ENCODE data around the gene ID3. TPM values are rescaled to one million over a fixed set of nuclear protein-coding genes. Genes with fewer than 3 reads are reported as not detected.
A peak's percentile ranks its signal among the peaks of the same experiment; 100 is the strongest.

The ID3 gene
- total and polyA plus RNA-seq, 10 donors = 49.5 to 122 (median 71.6) TPM

DNA sequence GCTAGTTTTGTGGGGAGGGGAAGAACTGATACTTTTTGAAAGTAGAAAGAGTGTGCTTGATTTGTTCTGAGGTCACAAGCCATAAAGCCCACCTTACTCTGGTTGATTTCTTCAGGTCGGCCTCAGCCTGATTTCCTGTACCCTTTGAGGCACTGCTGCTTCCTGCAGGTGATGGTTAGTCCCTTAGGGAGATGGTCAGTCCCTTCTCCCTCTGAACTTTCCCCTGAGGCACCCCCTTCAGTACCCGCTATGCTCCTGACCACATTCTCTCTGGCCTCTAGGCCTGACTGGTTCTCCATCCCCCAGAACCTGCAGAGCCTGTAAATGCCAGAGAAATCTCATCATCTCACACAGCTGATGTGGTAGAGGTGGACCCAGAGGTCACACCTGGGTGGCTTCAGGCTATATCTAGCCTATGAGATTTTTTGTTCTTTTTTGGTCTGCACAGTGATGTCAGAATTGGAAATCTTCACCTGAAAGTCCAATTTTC, 15.0 kb upstream of the ID3 start:
- TF ChIP-seq, protein P1, sequence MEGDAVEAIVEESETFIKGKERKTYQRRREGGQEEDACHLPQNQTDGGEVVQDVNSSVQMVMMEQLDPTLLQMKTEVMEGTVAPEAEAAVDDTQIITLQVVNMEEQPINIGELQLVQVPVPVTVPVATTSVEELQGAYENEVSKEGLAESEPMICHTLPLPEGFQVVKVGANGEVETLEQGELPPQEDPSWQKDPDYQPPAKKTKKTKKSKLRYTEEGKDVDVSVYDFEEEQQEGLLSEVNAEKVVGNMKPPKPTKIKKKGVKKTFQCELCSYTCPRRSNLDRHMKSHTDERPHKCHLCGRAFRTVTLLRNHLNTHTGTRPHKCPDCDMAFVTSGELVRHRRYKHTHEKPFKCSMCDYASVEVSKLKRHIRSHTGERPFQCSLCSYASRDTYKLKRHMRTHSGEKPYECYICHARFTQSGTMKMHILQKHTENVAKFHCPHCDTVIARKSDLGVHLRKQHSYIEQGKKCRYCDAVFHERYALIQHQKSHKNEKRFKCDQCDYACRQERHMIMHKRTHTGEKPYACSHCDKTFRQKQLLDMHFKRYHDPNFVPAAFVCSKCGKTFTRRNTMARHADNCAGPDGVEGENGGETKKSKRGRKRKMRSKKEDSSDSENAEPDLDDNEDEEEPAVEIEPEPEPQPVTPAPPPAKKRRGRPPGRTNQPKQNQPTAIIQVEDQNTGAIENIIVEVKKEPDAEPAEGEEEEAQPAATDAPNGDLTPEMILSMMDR (IDR thresholded peaks at IDR 0.05 in 8 of 11, conservative IDR thresholded peaks at IDR 0.05 in 3 of 11) = no peak
- TF ChIP-seq POLR2AphosphoS5 (IDR thresholded peaks at IDR 0.05) (no peak), POLR2A (IDR thresholded peaks at IDR 0.05) (no peak)
- no peaks in the 10 kb centered on the region for H3K9me3 ChIP-seq
- peak; percentile 47 for DNase-seq
- peak overlapping the region in 7 of 8 donors; percentile 2 to 87 (median 77) for H3K27ac ChIP-seq
- H3K4me3 ChIP-seq = no peak overlapping the region
- H3K36me3 ChIP-seq = no peaks in the 10 kb centered on the region
- 50 to 72% (median 66%) methylated on average over 2 of the region's 2 CpGs for WGBS, 5 donors
- H3K27me3 ChIP-seq (replicated peaks in 1 of 7) = peaks cover 0 to 4% (median 0%) of the 10 kb centered on the region in 7 donors
- intact Hi-C loops (cut with DNase I; ENCODE audit: low total_unique reads) = no loop called here
- H3K4me1 ChIP-seq = peaks cover 10 to 83% (median 53%) of the 10 kb centered on the region in 6 donors

DNA sequence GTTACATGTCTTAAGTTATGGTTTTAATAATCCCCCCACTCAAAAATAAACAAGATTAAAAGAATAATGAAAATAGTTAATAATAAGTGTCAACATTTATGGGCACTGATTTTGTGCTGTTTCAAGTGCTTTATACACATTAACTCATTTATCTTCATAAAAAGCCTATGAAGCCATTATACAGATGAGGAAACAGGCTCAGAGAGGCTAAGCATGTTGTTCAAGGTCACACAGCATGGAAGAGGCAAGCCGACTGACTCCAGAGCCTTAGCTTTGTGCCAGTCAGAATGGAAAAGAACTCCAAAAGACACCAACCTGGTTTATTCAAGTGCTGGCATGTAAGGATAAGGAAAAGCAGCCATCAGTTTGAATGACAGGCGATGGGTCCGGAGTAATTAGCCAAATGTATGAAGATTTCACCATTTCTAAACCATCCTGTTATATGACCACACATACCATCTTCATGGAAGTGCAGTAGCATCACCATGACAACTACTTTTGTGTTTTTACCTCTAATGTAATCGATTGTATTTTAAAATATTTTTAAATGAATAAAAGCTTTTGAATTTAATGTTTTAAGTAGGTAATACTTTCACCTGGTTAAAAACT, 14.4 kb upstream of the ID3 start:
- Histone ChIP-seq H3K4me1 (peaks cover 11 to 83% (median 55%) of the 10 kb centered on the region in 6 donors), H3K27me3 (replicated peaks in 1 of 7) (peaks cover 0 to 11% (median 0%) of the 10 kb centered on the region in 7 donors), H3K36me3 (no peaks in the 10 kb centered on the region), H3K9me3 (no peaks in the 10 kb centered on the region), H3K27ac (peak overlapping the region in 5 of 8 donors; percentile 45 to 87 (median 81)), H3K4me3 (no peak overlapping the region)
- no peak for DNase-seq
- intact Hi-C loops (cut with DNase I; ENCODE audit: low total_unique reads) = no loop called here
- TF ChIP-seq, protein P1 (IDR thresholded peaks at IDR 0.05 in 8 of 11, conservative IDR thresholded peaks at IDR 0.05 in 3 of 11) = no peak
- no peak for TF ChIP-seq POLR2AphosphoS5 (IDR thresholded peaks at IDR 0.05)
- no peak for TF ChIP-seq POLR2A (IDR thresholded peaks at IDR 0.05)
- WGBS, 5 donors = 60 to 89% (median 70%) methylated on average over 4 of the region's 4 CpGs

DNA sequence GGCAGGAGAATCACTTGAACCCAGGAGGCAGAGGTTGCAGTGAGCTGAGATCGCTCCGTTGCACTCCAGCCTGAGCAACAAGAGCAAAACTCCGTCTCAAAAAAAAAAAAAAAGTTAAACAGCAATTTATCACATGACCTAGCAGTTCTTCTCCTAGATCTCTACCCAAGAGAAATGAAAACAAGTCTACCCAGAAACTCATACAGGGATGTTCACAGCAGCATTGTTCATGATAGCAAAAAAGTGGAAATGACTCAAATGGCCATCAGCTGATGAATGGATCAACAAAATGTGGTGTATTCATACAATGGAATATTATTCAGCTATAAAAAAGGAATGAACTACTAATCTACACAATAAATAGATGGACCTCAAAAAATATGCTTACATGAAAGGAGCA, 12.2 kb upstream of the ID3 start:
- intact Hi-C loops (cut with DNase I; ENCODE audit: low total_unique reads) = no loop called here
- H3K9me3 ChIP-seq = no peaks in the 10 kb centered on the region
- H3K36me3 ChIP-seq = no peaks in the 10 kb centered on the region
- TF ChIP-seq, protein P1 (IDR thresholded peaks at IDR 0.05 in 8 of 11, conservative IDR thresholded peaks at IDR 0.05 in 3 of 11) = no peak
- TF ChIP-seq POLR2AphosphoS5 (IDR thresholded peaks at IDR 0.05) (no peak), POLR2A (IDR thresholded peaks at IDR 0.05) (no peak)
- no peak overlapping the region for H3K27ac ChIP-seq
- 79 to 92% (median 81%) methylated on average over 2 to 3 of the region's 3 CpGs for WGBS, 5 donors
- no peak for DNase-seq
- H3K4me1 ChIP-seq = peaks cover 7 to 83% (median 50%) of the 10 kb centered on the region in 6 donors
- no peak overlapping the region for H3K4me3 ChIP-seq
- peaks cover 0 to 24% (median 0%) of the 10 kb centered on the region in 7 donors for H3K27me3 ChIP-seq (replicated peaks in 1 of 7)

DNA sequence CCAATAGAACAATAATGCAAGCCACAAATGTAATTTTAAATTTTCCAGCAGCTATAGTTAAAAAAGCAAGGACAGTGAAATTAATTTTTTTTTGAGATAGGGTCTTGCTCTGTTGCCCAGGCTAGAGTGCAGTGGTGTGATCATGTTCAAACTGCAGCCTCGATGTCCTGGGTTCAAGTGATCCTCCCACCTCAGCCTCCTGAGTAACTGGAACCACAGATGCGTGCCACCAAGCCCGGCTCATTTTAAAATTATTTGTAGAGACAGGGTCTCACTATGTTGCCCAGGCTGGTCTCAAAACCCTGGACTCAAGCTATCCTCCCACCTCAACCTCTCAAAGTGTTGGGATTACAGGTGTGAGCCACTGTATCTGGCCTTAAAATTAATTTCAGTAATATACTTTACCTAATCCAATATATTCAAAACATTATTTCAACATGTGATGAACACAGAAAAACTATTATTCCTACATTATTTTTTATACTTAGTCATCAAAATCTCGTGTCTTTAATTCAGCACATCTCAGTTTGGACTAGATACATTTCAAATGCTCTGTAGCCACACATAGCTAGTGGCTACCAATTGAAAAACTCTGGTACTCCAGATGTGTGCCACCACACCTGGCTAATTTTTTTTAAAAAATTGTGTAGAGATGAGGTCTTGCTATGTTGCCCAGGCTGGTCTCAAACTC, 10.8 kb upstream of the ID3 start:
- Histone ChIP-seq H3K4me3 (no peak overlapping the region), H3K9me3 (no peaks in the 10 kb centered on the region), H3K4me1 (peaks cover 7 to 81% (median 40%) of the 10 kb centered on the region in 6 donors), H3K27me3 (replicated peaks in 1 of 7) (peaks cover 0 to 24% (median 0%) of the 10 kb centered on the region in 7 donors), H3K27ac (no peak overlapping the region), H3K36me3 (no peaks in the 10 kb centered on the region)
- WGBS, 5 donors = 90 to 97% (median 93%) methylated on average over 4 of the region's 4 CpGs
- intact Hi-C loops (cut with DNase I; ENCODE audit: low total_unique reads) = no loop called here
- DNase-seq = no peak
- TF ChIP-seq, protein P1 (IDR thresholded peaks at IDR 0.05 in 8 of 11, conservative IDR thresholded peaks at IDR 0.05 in 3 of 11) = no peak
- TF ChIP-seq POLR2AphosphoS5 (IDR thresholded peaks at IDR 0.05) = no peak
- TF ChIP-seq POLR2A (IDR thresholded peaks at IDR 0.05) = no peak
